HG02885 (cell line): Measurements from ENCODE around the gene ADCY5.

ENCODE experiments used
- ATAC-seq: cut with Tn5 transposase; IDR thresholded peaks from one replicate; pipeline ENCODE4 v1.9.1; 2021; ENCODE audit warnings: mild to moderate bottlenecking; ENCODE audit not compliant: unreplicated experiment, poor library complexity

The ADCY5 gene

DNA sequence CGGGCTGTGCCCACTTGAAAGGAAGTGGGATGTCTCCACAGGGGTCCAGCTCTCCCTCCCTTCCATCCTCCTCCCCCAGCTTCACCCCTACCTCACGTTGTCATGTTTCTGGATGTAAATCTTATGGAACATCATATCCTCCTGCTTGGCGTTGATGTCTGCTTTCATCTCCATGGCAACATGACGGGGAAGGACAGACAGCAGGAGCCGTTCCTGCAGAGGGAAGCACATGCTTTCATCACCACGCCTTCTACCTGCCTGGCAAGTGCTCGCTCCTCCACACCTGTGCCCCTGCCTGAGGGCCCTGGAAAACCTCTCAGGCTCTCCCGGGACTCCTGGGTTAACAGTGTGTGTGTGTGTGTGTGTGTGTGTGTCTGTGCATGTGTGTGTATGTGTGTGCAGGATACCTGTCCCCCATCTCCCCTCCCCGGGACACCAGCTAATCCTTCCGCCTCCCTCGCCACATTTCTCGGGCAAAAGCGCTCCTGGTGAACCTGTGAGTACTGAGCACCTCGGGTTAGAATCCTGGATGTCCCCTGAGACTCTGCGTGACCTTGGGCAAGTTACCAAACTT lies 101.1 kb downstream of the ADCY5 start:
- no peak for ATAC-seq

DNA sequence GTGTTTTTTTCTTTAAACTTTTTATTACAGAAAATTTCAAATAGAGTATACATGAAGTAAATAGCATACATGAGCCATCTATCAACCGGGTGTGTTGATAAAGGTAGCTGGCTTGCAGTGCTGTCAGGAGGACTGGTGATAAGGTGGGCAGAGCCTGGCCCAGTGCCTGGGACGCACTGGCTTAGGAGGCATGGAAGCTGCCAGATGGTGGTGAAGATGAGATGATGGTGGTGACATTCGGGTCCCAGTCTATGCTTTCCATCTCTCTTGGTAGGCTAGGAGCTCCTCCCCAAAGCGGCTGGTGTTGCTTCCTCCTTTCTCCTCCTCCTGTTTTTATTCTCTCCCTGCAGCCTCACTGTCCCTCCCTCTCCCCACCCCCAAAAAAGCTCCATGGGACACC lies 101.7 kb downstream of the ADCY5 start:
- no peak for ATAC-seq

DNA sequence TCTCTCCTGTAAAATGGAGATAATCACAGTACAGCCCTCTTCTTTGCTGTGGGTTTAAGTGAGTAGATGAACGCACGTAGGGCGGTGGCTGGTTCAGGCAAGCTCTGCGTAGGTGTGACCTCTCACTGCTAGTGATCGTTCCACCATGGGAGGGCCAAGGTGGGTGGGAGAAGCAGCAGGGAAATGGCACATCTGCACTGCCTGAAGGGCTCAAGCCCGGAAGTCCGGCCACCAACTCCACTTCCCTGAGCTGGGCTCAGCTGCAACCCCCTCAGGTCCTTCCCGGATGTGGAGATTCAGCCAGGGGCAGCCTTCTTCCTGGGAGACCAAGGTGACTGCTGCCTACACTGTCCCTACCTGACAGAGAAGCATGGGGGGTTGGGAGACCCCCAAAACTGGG lies 102.9 kb downstream of the ADCY5 start:
- ATAC-seq, result no peak

DNA sequence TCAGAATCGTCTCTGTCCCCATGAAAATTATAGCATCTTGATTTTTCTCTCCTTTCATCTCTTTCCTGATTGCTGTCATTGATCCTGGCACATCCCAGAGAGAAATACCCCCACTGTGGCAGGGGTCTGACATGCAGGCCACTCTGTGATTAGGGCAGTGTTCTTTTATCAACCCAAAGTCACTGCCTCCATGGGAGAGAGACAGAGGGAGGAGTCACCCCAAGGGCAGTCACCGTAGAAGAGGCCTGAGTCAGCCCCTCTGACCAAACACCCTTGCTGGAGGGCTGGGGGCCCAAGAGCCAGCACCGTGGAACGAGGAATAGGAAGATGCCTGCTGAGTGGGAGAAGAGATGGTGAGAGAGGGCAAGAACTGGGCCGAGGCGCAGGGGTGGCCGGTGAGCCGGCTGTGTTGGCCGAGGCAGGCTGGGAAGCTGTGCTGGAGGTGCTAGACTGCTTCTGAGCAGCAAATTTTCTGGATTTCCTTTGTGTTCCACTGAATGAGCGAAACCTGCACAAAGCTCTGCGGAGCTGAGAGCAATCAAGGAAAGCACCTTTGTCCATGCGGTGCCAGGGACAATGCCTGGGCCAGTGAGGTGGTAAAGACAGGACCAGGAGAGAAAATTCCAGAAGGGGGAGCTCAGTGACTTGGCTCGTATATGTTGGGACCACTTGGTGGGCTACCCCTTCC lies 103.8 kb downstream of the ADCY5 start:
- no peak for ATAC-seq

DNA sequence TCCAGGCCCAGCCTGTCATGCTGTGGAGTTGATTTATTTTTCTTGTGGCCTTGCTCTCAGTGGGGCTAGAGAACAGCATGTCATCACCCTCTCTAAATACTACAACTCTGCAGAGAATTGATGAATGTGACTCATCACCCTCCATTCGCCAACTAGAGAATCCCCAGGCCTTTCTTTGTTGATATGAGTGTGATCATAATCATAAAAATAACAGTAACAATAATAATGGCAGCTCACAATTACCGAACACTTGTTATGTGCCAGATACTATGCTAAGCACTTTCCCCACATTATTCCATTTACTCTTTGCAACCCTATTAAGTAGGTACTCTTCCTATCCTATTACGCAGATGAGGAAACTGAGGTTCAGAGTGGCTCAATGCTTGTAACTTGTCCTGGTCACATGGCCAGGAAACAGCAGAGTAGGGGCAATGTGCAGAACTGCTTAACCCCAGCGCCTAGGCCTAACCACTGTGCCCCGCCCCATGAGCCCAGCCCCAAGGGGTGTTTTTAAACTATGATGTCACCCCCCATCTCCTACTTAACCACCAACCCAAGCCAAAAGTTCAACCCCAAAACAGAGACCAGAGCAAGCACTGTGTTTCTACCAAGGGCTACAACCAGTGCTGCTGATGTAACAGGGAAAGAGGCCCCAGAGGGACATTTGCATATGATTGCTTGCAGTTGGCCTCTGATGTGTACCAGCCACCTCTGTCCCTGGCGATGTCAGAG lies 104.5 kb downstream of the ADCY5 start:
- peak; percentile 78 for ATAC-seq

DNA sequence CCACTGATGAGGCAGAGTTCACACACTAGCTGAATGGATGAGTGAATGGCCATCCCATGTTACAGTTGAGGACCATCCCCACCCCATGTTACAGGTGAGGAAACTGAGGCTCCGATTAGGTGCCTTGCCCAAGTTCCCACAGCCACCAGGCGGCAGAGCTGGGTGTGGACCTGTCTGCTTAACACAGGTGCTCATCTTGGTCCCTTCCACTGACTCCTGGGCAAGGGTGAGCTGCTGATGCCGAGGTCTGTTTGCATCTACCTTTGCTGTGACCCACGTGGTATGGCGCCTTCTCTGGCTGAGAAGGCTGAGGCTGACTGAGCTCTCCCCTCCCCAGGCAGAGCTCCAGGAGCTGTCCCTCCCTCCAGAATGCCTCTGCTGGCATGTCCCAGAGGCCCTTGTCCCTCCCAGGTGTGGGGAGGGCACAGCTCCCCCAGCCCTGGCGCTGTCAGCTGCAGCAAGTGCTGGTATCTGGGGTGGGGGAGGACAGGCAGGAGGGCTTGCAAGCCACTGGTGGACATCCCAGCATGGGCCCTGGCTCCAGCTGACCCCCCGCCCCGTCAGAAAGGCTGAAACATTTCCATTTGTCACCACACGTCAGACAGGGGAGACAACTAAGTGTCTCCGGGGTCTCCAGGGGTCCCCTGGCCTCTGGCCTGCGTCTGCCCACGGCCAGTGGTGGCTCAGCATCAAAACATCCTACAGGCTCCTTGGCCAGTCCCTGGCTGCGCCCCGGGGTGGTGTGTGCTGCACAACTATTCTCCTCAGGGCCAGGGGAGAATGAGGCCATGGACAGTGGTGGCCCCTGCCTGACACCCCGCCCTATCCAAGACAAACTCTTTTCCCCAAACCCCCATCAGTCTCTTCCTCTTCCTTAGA lies 105.4 kb downstream of the ADCY5 start:
- no peak for ATAC-seq

DNA sequence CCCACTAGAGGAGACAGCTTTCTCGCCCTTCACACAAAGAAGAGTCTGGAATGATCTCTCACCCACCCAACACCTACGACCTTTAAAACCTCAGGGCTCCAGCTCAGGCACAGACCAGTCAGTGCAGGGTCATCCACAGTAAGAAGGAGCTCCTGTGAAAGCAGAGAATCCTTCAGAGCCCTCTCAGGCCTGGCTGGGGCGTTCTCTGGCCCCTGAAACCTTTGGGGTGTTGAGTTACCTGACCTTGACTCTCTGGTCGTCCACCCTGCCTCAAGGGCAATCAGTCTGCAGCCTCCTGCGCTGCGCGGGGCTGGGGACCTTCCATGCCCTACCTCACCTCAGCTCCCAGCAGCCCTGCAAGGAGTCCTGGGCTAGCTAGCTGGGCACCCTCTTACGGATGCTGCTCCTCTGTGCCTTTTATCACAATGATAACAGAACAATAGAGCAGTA lies 106.2 kb downstream of the ADCY5 start:
- no peak for ATAC-seq

GRCh38 chr3:123341871-123342630 lies 106.8 kb downstream of the ADCY5 start:
- no peak for ATAC-seq

- ATAC-seq, result no peak
Observed at GRCh38 chr3:123340336-123340735, 108.6 kb downstream of the ADCY5 start.

GRCh38 chr3:123339302-123339701 lies 109.6 kb downstream of the ADCY5 start:
- no peak for ATAC-seq

- ATAC-seq, result no peak
Observed at GRCh38 chr3:123338620-123339061, 110.2 kb downstream of the ADCY5 start.

GRCh38 chr3:123337948-123338619 lies 110.8 kb downstream of the ADCY5 start:
- no peak for ATAC-seq

DNA sequence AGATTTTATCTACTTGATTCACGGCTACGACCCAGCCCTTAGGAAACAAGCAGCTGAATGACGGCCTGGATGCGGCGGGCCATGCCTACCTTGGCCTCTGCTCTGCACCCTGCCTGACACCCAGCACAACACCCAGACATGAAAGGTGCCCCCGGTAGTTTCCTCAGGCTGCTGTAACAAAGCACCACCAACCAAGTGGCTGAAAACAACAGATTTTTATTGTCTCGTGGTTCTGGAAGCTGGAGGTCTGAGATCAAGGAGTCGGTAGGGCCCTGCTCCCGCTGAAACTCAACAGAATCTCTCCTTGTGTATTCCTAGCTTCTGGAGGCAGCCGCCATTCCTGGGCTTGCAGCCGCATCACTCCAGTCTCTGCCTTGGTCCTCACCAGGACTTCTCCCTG lies 111.7 kb downstream of the ADCY5 start:
- no peak for ATAC-seq

DNA sequence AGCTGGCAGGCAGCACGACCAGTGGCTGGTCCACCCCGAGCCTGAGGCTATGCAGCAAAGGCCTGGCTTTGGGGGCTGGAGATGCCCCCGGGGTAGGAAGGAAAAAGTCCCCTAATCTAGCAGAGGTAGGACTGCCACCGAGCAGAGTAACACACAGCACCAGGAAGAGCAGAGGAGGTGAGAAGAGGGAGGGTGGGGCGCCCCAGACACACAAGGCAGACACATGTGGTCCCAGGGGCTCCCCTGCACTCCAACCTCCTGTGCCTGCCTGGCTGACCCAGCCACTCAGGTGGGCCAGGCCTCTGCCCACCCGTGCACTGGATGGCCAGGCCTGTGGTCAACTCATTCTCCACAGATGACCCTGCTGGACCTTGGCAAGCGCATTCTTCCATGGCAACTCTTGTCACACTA lies 112.4 kb downstream of the ADCY5 start:
- no peak for ATAC-seq

GRCh38 chr3:123336001-123336400 lies 112.9 kb downstream of the ADCY5 start:
- ATAC-seq, result no peak

DNA sequence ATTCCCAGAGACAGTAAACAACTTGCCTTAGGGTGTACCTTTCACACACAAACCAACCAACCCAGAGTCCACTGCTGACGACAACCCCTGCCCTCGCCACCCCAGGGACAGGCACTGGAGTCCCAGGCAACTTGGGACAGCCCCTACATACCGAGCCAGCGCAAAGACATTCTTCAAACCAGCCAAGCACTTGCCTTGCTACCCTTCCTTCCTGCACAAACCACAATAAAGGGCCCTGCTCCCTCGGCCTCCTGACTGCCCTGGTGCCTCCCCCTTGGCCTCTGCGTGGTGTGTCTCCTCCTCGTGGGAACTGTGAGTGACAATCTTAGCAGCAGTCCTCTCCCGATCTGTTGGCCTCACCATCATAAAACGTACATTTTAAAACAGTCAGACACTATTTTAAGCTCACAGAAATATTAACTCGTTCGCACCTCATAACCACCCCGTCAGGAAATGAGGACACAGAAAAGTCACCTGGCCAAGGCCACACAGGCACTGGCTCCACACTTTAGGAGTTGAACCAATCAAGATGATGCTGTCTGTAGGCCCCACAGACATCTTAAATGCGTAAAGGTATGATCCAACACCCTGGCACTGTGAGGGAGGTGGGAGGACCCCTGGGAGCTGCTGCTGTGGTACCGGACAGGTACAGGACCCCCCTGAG lies 113.8 kb downstream of the ADCY5 start:
- ATAC-seq, result no peak

DNA sequence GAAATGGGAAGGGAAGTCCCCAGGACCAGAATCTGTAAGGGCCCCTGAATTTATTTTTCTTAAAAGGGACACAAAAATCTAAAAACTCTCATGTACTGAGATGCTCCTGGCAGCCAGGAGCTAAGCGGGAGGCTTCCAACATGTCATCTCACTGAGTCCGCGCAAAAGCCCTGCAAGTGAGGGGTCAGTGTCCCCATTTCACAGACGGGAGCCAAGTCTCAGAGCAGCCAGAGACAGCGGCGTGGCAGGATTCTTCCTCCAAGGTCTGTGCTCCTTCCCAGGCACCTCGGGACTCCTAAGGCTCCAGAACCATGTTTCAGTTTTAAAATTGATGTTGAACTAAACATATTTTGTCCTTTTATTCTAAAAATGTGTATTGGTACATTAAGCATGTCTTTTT lies 114.8 kb downstream of the ADCY5 start:
- no peak for ATAC-seq

DNA sequence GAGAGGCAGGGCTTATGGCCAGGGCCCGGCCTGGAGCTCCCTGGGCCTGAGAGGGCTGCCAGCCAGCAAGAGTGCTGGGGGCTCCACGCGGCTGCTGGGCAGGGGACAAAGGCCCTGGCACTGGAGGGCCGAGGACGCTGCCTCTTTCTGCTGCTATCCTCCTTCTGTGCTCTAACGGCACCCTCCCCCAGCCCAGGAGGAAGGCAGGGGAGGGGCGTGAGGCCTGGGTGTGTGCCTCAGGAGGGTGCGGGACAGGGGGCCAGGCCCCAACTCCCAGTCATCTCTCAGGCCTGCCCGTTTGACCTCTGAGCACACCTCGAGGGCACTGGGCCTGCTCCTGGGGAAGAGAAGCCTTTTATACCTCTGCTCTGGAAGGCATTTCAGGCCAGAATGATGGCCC lies 115.5 kb downstream of the ADCY5 start:
- no peak for ATAC-seq

DNA sequence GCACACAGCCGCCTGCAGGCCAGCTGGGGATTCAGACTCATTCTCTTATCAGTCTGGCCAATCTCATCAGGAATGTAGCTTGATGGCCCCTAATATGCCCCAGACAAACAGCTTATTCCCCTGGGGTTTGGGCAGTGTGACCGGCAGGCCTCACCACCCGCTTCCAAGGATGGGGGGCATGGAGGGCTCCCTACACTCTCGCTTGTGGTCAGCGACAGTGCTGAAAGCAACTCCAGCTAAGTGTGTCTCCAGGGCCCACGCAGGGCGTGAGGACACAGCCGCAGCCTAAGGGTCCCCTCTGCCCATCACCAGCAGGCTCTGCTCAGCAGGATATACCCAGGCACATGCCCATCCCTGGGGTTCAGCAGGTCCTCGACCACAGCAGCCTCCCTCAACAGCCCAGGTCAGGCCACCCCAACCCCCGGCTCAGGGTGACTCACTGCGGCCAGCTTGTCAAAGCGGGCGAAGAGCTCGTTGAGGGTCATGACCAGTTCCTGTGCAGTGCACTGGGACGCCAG lies 116.7 kb downstream of the ADCY5 start:
- no peak for ATAC-seq
